CD4-positive, alpha-beta T cell (primary cell): ENCODE measurements around the gene ADCYAP1R1. TPM values are rescaled to one million over a fixed set of nuclear protein-coding genes. Genes with fewer than 3 reads are reported as not detected.

ENCODE experiments used
- ATAC-seq: fragments of 200-7000 bp; cut with Tn5 transposase; one replicate; pipeline ENCODE4 v1.10.0; 2022; ENCODE audit warnings: mild to moderate bottlenecking; ENCODE audit not compliant: poor library complexity
- CTCF ChIA-PET: fragments of 350-600 bp; sonication (Branson Sonifier 250); formaldehyde crosslinking; loops from one replicate; lab custom pipeline; 2021; ENCODE audit warnings: antibody characterized with exemption, inconsistent platforms; lab: Charles Lee
- POLR2A ChIA-PET: fragments of 350-600 bp; sonication (Branson Sonifier 250); formaldehyde crosslinking; loops from one replicate; lab custom pipeline; 2021; ENCODE audit warnings: antibody characterized with exemption, inconsistent platforms; lab: Charles Lee
- DNase-seq, 14 experiments: peaks; one replicate each; pipeline ENCODE4 v3.0.0-alpha.2; 2013 to 2020; ENCODE audit warnings: mixed read lengths in 2 of 14
- H3K27ac ChIP-seq, 2 donors: one replicate each; pipeline versions ENCODE4 v1.5.1 to v1.7.0; 2013; ENCODE audit warnings: low read length in 2 of 2, low read depth in 1 of 2, mild to moderate bottlenecking in 1 of 2
- H3K27me3 ChIP-seq, 2 experiments: 1 replicate in 1 of 2; 2 replicates in 1 of 2; pipeline versions ENCODE4 v1.6.1 to v1.7.0; 2013; ENCODE audit warnings: low read length in 2 of 2, control low read depth in 1 of 2, mild to moderate bottlenecking in 1 of 2, moderate library complexity in 1 of 2; ENCODE audit not compliant: insufficient read depth in 2 of 2, control insufficient read depth in 1 of 2
- H3K36me3 ChIP-seq: one replicate; pipeline ENCODE4 v1.6.1; 2013; ENCODE audit warnings: low read length, control low read depth; ENCODE audit not compliant: insufficient read depth
- H3K4me1 ChIP-seq: one replicate; pipeline ENCODE4 v1.6.1; 2013; ENCODE audit warnings: low read length, control low read depth; ENCODE audit not compliant: insufficient read depth
- H3K4me3 ChIP-seq: one replicate; pipeline ENCODE4 v1.5.1; 2013; ENCODE audit warnings: mild to moderate bottlenecking, low read length, moderate library complexity
- H3K9me3 ChIP-seq, 2 experiments: 1 replicate in 1 of 2; 2 replicates in 1 of 2; pipeline versions ENCODE4 v1.6.1 to v1.7.0; 2013; ENCODE audit warnings: low read length in 2 of 2, mild to moderate bottlenecking in 2 of 2, control low read depth in 1 of 2, moderate library complexity in 1 of 2; ENCODE audit not compliant: control insufficient read depth in 1 of 2, insufficient read depth in 1 of 2
- H3K27ac Mint-ChIP-seq: one replicate; pipeline ENCODE4 v1.8.0; 2020; ENCODE audit warnings: mixed read lengths
- H3K27me3 Mint-ChIP-seq: one replicate; pipeline ENCODE4 v1.8.0; 2021; ENCODE audit warnings: mixed read lengths
- H3K36me3 Mint-ChIP-seq: one replicate; pipeline ENCODE4 v1.8.0; 2021; ENCODE audit warnings: low read depth, mixed read lengths
- H3K4me1 Mint-ChIP-seq: one replicate; pipeline ENCODE4 v1.8.0; 2021; ENCODE audit warnings: low read depth, mixed read lengths
- H3K4me3 Mint-ChIP-seq: one replicate; pipeline ENCODE4 v1.8.0; 2020; ENCODE audit warnings: mild to moderate bottlenecking, mixed read lengths
- H3K9me3 Mint-ChIP-seq: one replicate; pipeline ENCODE4 v1.8.0; 2020; ENCODE audit warnings: mixed read lengths
- intact Hi-C, 2 experiments: fragments of 100-400 bp; cut with DNase I in 1 of 2; cut with micrococcal nuclease in 1 of 2; formaldehyde crosslinking; loops; one replicate each; pipeline versions ENCODE4 v1.15.1 to v1.9.0; 2023 to 2025; cut with DNase I, micrococcal nuclease
- total RNA-seq, 174 experiments: library from RNA in 2 of 174; stranded (reverse) in 2 of 174; gene quantifications; one replicate each; pipeline ENCODE4 v1.2.3 and lab custom pipeline; 2021 to 2026
- TF ChIP-seq, protein P1 (sequence below): fragments of 200-600 bp; IDR thresholded peaks from one replicate; pipeline ENCODE4 v1.8.0; 2022; ENCODE audit warnings: antibody characterized with exemption, mild to moderate bottlenecking

The ADCYAP1R1 gene
- total RNA-seq, 2 experiments from 2014 or later = not detected

DNA sequence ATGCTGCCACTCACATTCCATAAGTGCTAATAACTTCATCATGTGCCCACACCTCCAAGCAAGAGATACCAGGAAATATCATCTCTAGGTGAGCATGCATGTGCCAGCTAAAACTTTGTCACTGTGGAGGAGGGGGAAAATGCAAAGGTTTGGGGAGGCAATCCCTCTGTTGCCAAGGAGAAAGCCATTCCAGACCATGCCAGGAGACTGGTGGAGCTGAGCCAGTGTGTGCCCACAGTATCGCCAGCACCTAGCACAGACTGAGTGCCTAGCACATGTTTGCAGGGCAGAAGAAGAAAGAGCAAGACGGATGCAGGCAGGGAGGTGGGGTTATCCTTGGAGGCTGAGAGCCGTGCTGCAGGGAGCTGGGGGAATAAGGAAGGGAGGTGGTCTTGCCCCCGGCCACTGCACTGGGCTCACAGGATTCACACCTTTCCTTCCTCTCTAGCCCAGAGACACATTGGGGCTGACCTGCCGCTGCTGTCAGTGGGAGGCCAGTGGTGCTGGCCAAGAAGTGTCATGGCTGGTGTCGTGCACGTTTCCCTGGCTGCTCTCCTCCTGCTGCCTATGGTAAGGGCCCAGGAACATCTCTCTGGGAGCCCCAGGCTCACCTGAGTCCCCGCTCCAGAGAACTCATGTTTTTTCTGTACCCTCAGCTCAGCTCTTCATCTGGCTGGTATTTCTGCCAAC is 10.8 kb downstream of the ADCYAP1R1 start:
- H3K4me3 Mint-ChIP-seq = no peak overlapping the region
- no peak overlapping the region for H3K27ac Mint-ChIP-seq
- Histone ChIP-seq H3K9me3 (no peaks in the 10 kb centered on the region), H3K27me3 (no peaks in the 10 kb centered on the region), H3K27ac (no peak overlapping the region), H3K36me3 (no peaks in the 10 kb centered on the region), H3K4me1 (no peaks in the 10 kb centered on the region), H3K4me3 (no peak overlapping the region)
- ChIA-PET CTCF (no interaction called here), POLR2A (no interaction called here)
- TF ChIP-seq, protein P1, sequence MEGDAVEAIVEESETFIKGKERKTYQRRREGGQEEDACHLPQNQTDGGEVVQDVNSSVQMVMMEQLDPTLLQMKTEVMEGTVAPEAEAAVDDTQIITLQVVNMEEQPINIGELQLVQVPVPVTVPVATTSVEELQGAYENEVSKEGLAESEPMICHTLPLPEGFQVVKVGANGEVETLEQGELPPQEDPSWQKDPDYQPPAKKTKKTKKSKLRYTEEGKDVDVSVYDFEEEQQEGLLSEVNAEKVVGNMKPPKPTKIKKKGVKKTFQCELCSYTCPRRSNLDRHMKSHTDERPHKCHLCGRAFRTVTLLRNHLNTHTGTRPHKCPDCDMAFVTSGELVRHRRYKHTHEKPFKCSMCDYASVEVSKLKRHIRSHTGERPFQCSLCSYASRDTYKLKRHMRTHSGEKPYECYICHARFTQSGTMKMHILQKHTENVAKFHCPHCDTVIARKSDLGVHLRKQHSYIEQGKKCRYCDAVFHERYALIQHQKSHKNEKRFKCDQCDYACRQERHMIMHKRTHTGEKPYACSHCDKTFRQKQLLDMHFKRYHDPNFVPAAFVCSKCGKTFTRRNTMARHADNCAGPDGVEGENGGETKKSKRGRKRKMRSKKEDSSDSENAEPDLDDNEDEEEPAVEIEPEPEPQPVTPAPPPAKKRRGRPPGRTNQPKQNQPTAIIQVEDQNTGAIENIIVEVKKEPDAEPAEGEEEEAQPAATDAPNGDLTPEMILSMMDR = no peak
- peaks cover 5% of the 10 kb centered on the region for H3K27me3 Mint-ChIP-seq
- ATAC-seq = no peak
- intact Hi-C loops = no loop called here
- DNase-seq = no peak
- H3K9me3 Mint-ChIP-seq = no peaks in the 10 kb centered on the region
- H3K36me3 Mint-ChIP-seq = no peaks in the 10 kb centered on the region
- H3K4me1 Mint-ChIP-seq = no peaks in the 10 kb centered on the region

DNA sequence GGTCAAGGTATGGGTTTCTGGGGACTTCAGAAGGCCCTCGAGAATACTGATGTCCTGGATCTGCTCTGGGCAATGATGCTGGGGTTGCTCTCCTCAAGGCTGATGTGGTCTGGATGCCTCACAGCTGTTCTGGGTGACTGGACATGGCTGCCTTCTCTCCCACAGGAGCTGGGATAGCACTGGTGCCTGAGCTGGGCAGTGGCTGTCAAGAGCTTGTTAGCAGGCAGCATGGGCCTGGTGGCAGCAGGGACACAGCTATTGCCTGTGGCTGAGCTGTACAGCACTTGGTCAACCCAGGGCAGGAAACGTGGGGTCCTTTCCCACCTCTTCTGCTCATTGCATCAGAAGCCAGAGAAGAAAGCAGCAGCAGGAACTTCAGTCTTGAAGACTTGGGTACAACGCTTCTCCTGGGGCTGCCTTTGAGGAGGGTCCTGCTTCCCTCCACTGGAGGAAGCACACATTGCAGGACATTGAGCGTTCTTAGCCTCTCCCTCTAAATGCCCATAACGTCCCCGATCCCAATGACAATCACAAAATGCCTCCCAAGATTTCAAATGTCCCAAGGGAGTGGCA is 13.0 kb downstream of the ADCYAP1R1 start:
- CTCF ChIA-PET = no interaction called here
- no peak overlapping the region for H3K4me3 Mint-ChIP-seq

DNA sequence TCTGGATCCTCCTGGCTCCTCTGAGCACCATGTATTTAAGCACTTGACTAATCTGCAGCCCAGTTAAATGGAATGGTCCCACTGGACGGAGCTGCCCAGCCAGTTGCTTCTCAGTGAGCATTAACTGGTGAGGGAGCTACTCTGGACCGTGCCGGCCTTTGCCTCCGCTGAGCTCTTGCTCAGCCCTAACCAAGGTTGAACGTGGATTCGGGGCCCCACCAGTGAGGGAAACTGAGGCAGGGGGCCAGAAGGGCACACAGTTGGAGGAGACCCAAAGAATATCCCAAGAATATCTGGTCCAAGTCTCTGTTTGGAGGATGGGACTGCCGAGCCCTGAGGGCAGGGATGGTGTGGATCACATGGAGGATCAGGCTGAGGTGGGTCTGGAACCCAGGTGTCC is 13.7 kb downstream of the ADCYAP1R1 start:
- ATAC-seq (no peak), DNase-seq (no peak)
- Histone ChIP-seq H3K9me3 (no peaks in the 10 kb centered on the region), H3K4me3 (no peak overlapping the region), H3K4me1 (no peaks in the 10 kb centered on the region), H3K27ac (no peak overlapping the region), H3K27me3 (no peaks in the 10 kb centered on the region), H3K36me3 (no peaks in the 10 kb centered on the region)
- H3K27me3 Mint-ChIP-seq = no peaks in the 10 kb centered on the region
- ChIA-PET CTCF (no interaction called here), POLR2A (no interaction called here)
- no peak overlapping the region for H3K4me3 Mint-ChIP-seq
- H3K36me3 Mint-ChIP-seq = no peaks in the 10 kb centered on the region
- TF ChIP-seq, protein P1 = no peak
- H3K4me1 Mint-ChIP-seq = no peaks in the 10 kb centered on the region
- no peaks in the 10 kb centered on the region for H3K9me3 Mint-ChIP-seq
- intact Hi-C loops = no loop called here
- H3K27ac Mint-ChIP-seq = no peak overlapping the region

More for the DNA sequence above, 13.0 kb downstream of the ADCYAP1R1 start:
- no peaks in the 10 kb centered on the region for H3K27me3 Mint-ChIP-seq
- H3K36me3 Mint-ChIP-seq = no peaks in the 10 kb centered on the region
- intact Hi-C loops = no loop called here
- H3K27ac ChIP-seq = no peak overlapping the region
- H3K4me1 Mint-ChIP-seq = no peaks in the 10 kb centered on the region
- H3K4me3 ChIP-seq = no peak overlapping the region
- no peak for ATAC-seq
- TF ChIP-seq, protein P1 = no peak
- no peak for DNase-seq
- POLR2A ChIA-PET = interaction anchor here (0.5 kb wide), 1 partner anchor 45 kb away, joined by 3 read pairs; no protein-coding TSS in a partner anchor
- H3K9me3 ChIP-seq = no peaks in the 10 kb centered on the region
- no peaks in the 10 kb centered on the region for H3K4me1 ChIP-seq
- H3K27me3 ChIP-seq = no peaks in the 10 kb centered on the region
- H3K36me3 ChIP-seq = no peaks in the 10 kb centered on the region
- H3K27ac Mint-ChIP-seq = no peak overlapping the region
- H3K9me3 Mint-ChIP-seq = no peaks in the 10 kb centered on the region
